Amniotic epithelial cell (primary cell): Measurements from ENCODE around the gene ZNF766.
"Not testable (repeated sequence)": the region's sequence is repeated elsewhere in the genome, so short reads cannot be mapped to it uniquely, and the experiment has no call there.

ENCODE experiments used
- DNase-seq: peaks from one replicate; pipeline ENCODE4 v3.0.0-alpha.2; 2010; ENCODE audit warnings: low read depth

The ZNF766 gene

GRCh38 chr19:52269338-52270261 lies at the start of gene ZNF766:
TSS of gene ZNF766 (plus strand) at chr19:52269587. CDS start at chr19:52269614, 27 bp downstream.
- peak; percentile 93 for DNase-seq

- DNase-seq = no peak
Measured at GRCh38 chr19:52219611-52220010, 49.8 kb upstream of the ZNF766 start.

GRCh38 chr19:52221031-52221430 lies 48.4 kb upstream of the ZNF766 start:
- no peak for DNase-seq

GRCh38 chr19:52221831-52222375 lies 47.5 kb upstream of the ZNF766 start:
- DNase-seq = peak; percentile 18

GRCh38 chr19:52224211-52224610 lies 45.2 kb upstream of the ZNF766 start:
- DNase-seq = no peak

GRCh38 chr19:52226652-52227051 lies 42.7 kb upstream of the ZNF766 start:
- DNase-seq = no peak

- DNase-seq = no peak
Measured at GRCh38 chr19:52227196-52227940, 42.0 kb upstream of the ZNF766 start.

GRCh38 chr19:52227980-52228379 lies 41.4 kb upstream of the ZNF766 start:
- DNase-seq = no peak

GRCh38 chr19:52229524-52229923 lies 39.9 kb upstream of the ZNF766 start:
- no peak for DNase-seq

- DNase-seq = no peak
Measured at GRCh38 chr19:52230685-52231084, 38.7 kb upstream of the ZNF766 start.

GRCh38 chr19:52231154-52231910 lies 38.1 kb upstream of the ZNF766 start:
- peak; percentile 43 for DNase-seq

GRCh38 chr19:52234406-52234805 lies 35.0 kb upstream of the ZNF766 start:
- DNase-seq = no peak

- DNase-seq = no peak
Measured at GRCh38 chr19:52237197-52237596, 32.2 kb upstream of the ZNF766 start.

GRCh38 chr19:52237771-52238400 lies 31.5 kb upstream of the ZNF766 start:
- peak; percentile 53 for DNase-seq

GRCh38 chr19:52244021-52244420 lies 25.4 kb upstream of the ZNF766 start:
- DNase-seq = peak; percentile 12

- DNase-seq = peak; percentile 45
Measured at GRCh38 chr19:52248241-52248640, 21.1 kb upstream of the ZNF766 start.

- no peak for DNase-seq
Measured at GRCh38 chr19:52258426-52258825, 11.0 kb upstream of the ZNF766 start.

- not testable (repeated sequence) for DNase-seq
Measured at GRCh38 chr19:52265556-52265955, 3.8 kb upstream of the ZNF766 start.

GRCh38 chr19:52270266-52270885 lies 989 bp downstream of the ZNF766 start:
- peak; percentile 18 for DNase-seq

GRCh38 chr19:52273301-52273700 lies 3.9 kb downstream of the ZNF766 start:
- DNase-seq = no peak

- no peak for DNase-seq
Measured at GRCh38 chr19:52274191-52274590, 4.8 kb downstream of the ZNF766 start.
